ENCODE data around the gene SLC37A1.

SLC37A1 gene
- long read RNA-seq, partial matches to known transcripts, result 2 of 21 reads
- long read RNA-seq, other reads (novel, unspliced or antisense), result 19 of 21 reads

- peak in 1 of 2 experiments; percentile 10 for DNase-seq (ENCODE audit: low read depth in 1 of 2, low spot score in 1 of 2)
- no peak for TF ChIP-seq GABPA (IDR thresholded peaks at IDR 0.05; ENCODE audit: low read depth)
- no peak for TF ChIP-seq REST (IDR thresholded peaks at IDR 0.05; ENCODE audit: insufficient replicate concordance, low read depth)
- TF ChIP-seq POLR2AphosphoS5 (IDR thresholded peaks at IDR 0.05; ENCODE audit: low read depth), result no peak
- no peak for TF ChIP-seq CTCF (IDR thresholded peaks at IDR 0.05; ENCODE audit: insufficient read depth, low read length)
- no peak for TF ChIP-seq SPI1 (IDR thresholded peaks at IDR 0.05; ENCODE audit: borderline replicate concordance, low read depth)
- Histone ChIP-seq H3K4me3 (replicated peaks; ENCODE audit: insufficient read depth, low read length) (peak within 1 kb of the TSS; percentile 76), H3K27ac (replicated peaks) (peak within 1 kb of the TSS; percentile 46), H3K27me3 (ENCODE audit: insufficient read depth, poor library complexity, severe bottlenecking) (no peaks in the 10 kb centered on the region)
These were observed at the start of gene SLC37A1 for GRCh38 chr21:42513151-42513984. Gene SLC37A1 (plus strand): TSS chr21:42513852. CDS start chr21:42518455, 4,603 bp downstream.

GRCh38 chr21:42463861-42464515 lies 49.7 kb upstream of the SLC37A1 start:
- Histone ChIP-seq H3K4me3 (replicated peaks; ENCODE audit: insufficient read depth, low read length) (no peak overlapping the region), H3K27ac (replicated peaks) (peak overlapping the region; percentile 22; the same call in 1 of the 2 replicates), H3K27me3 (ENCODE audit: insufficient read depth, poor library complexity, severe bottlenecking) (peaks cover 2% of the 10 kb centered on the region)
- TF ChIP-seq REST (IDR thresholded peaks at IDR 0.05; ENCODE audit: insufficient replicate concordance, low read depth) (no peak), GABPA (IDR thresholded peaks at IDR 0.05; ENCODE audit: low read depth) (no peak), SPI1 (IDR thresholded peaks at IDR 0.05; ENCODE audit: borderline replicate concordance, low read depth) (no peak), CTCF (IDR thresholded peaks at IDR 0.05; ENCODE audit: insufficient read depth, low read length) (no peak), POLR2AphosphoS5 (IDR thresholded peaks at IDR 0.05; ENCODE audit: low read depth) (no peak)
- peak in 1 of 2 experiments; percentile 21 for DNase-seq (ENCODE audit: low read depth in 1 of 2, low spot score in 1 of 2)

- peak overlapping the region; percentile 44 for H3K27ac ChIP-seq (replicated peaks)
- peak; percentile 67 to 82 for DNase-seq (ENCODE audit: low read depth in 1 of 2, low spot score in 1 of 2)
- no peak overlapping the region for H3K4me3 ChIP-seq (replicated peaks; ENCODE audit: insufficient read depth, low read length)
These were observed 48.4 kb upstream of the SLC37A1 start for GRCh38 chr21:42465008-42465802.

More at GRCh38 chr21:42465008-42465802, 48.4 kb upstream of the SLC37A1 start:
- peak; percentile 31; the same call in 1 of the 2 replicates for TF ChIP-seq SPI1 (IDR thresholded peaks at IDR 0.05; ENCODE audit: borderline replicate concordance, low read depth)
- TF ChIP-seq GABPA (IDR thresholded peaks at IDR 0.05; ENCODE audit: low read depth), result no peak
- peak; percentile 82 for TF ChIP-seq POLR2AphosphoS5 (IDR thresholded peaks at IDR 0.05; ENCODE audit: low read depth)
- TF ChIP-seq REST (IDR thresholded peaks at IDR 0.05; ENCODE audit: insufficient replicate concordance, low read depth), result no peak
- TF ChIP-seq CTCF (IDR thresholded peaks at IDR 0.05; ENCODE audit: insufficient read depth, low read length), result no peak
- H3K27me3 ChIP-seq (ENCODE audit: insufficient read depth, poor library complexity, severe bottlenecking), result peaks cover 2% of the 10 kb centered on the region
